HTR-8/SVneo (cell line): ENCODE results near the gene ONECUT2.
A peak's percentile ranks its signal among the peaks of the same experiment; 100 is the strongest.
"Not testable (repeated sequence)": the region's sequence is repeated elsewhere in the genome, so short reads cannot be mapped to it uniquely, and the experiment has no call there.

Source experiments
- DNase-seq: peaks from one replicate; pipeline ENCODE4 v3.0.0; 2011; ENCODE audit warnings: low spot score, mixed read lengths; ENCODE audit not compliant: insufficient read length
- FAIRE-seq: peaks from 2 replicates; lab custom pipeline; 2011; peaks lifted over from hg19 to GRCh38; lab: Jason Lieb, UNC

ONECUT2 gene

DNA sequence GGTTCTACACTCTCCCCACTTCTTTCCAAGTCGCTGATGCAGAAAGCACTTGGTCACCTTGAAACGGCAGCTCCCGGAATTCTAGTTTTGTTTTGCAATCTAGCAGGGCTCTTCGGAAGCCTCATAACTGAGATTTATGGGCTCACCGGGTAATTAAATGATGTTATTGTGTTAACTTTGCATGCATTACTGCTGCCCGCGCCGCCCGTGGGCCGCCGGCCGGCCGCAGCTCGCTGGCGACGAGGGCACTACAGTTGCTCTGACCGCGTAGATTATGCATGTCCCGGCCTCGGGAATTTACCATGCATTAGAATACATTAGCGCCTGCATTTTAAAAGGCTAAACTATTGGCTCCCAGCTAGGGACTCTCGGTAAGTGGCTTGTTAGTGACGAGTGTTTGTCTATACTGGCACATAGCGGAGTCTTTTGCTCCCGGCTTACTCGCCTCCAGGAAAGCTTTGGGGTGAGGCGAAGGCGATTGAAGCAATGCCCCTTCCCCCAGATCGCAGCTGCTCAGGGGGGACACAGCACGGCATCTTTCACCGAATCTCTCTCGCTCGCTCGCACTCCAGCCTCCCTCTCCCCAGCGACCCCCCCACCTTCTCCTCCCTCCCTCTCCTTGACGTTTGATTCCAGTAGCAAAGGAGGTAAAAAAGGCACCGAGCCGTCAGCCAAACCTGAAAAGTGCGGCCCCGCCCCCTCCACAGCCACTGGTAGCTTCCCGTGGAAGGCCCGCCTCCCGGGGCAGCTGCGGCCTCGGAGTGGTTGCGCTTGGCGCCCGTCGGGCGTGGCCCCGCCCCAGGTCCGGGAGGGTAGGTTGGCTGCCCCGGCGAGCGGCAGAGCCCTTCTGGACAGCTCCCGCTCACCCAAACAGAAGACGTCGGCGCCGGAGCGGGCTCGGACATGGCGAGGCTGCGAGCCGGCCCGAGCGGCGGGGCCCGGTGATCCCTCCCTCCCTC lies at the start of gene ONECUT2:
Gene ONECUT2, plus strand, starts transcription at position 839 of the 959 bp plus-strand sequence. CDS start 343 bp downstream, outside the sequence.
- DNase-seq (peak; percentile 86), FAIRE-seq (peak; percentile 20)

DNA sequence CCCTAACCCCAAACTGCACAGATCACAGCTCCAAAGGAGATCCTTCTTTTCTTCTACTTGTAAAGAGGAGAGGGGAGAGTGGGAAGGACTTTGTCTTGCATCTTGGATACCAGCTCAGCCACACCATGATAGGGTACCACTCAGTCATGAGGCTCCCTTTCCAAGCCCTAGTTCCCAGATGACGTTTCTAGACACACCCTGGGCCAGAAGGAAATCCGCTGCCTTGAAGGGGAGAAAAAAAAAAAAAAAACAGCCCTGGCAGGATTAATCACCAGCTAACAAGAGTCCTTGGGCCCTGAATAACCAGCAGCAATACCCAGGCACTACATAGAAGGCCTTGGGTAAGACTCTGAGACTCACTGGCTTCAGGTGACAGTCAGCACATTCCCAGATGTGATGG lies 45.9 kb upstream of the ONECUT2 start:
- FAIRE-seq (no peak), DNase-seq (no peak)

DNA sequence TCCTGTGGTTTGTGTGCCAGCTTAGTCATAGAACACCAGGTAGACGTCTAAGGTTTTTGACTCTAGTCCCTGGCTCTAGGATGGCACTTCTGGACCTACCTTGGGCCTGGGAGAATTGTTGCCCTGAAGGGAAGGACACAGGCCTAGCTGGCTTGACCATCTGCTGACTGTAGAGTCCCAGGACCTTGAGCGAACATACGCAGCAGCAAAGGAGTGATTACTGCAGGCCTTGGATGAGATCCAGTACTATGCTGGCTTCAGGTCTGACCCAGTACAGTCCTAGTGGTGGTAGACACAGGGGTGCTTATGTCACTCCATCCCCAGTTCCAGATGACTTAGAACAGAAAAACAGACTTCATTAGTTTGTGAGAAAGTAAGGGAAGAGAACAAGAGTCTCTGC lies 45.1 kb upstream of the ONECUT2 start:
- no peak for FAIRE-seq

DNA sequence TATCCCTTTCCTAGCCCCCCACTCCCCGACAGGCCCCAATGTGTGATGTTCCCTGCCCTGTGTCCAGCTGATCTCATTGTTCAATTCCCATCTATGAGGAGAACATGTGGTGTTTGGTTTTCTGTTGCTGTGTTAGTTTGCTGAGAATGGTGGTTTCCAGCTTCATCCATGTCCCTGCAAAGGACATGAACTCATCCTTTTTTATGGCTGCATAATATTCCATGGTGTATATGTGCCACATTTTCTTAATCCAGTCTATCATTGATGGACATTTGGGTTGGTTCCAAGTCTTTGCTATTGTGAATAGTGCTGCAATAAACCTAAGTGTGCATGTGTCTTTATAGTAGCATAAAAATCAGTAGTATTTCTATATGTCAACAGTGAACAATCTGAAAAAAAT lies 40.4 kb upstream of the ONECUT2 start:
- not testable (repeated sequence) for DNase-seq, FAIRE-seq

More for the DNA sequence above, 45.1 kb upstream of the ONECUT2 start:
- DNase-seq: no peak

DNA sequence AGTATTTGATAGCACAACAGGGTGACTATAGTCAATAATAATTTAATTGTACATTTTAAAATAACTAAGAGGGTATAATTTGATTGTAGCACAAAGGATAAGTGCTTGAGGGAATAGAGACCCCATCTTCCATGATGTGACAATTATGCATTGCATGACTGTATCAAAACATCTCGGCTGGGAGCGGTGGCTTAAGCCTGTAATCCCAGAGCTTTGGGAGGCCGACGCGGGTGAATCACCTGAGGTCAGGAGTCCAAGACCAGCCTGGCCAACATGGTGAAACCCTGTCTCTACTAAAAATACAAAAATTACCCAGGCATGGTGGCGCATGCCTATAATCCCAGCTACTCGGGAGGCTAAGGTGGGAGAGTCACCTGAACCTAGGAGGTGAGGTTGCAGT lies 38.3 kb upstream of the ONECUT2 start:
- FAIRE-seq: not testable (repeated sequence)

DNA sequence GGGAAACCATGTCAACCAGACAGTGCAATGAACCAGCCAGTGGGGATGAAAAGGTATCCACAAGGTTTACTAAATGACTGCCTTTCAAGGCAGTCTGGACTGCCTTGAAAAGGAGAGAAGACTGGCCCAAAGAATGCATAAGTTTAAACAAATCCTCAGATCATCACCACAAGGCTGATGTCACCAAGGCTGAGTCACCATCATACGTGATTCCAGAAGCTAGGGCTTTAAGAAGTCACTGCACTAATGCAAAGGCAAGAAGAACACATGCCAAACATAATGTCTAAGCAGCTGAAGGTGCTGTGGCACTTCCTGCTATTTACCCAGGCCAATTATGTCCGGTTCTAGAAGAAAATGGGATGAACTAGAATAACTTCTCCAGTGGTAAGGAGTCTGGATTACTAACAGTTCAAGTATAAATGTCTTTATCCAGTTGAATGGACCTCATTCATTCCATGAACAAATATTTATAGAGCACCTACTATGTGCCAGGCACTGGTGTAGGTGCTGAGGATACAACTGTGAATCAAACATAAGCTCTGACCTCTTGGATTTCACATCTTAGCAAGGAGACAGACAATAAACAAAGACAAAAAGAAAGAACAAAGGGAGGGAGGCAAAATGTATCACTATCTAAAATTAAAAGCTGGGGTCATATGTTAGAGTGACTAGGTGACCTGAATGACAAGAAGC lies 37.6 kb upstream of the ONECUT2 start:
- DNase-seq (no peak), FAIRE-seq (no peak)

More for the DNA sequence above, 38.3 kb upstream of the ONECUT2 start:
- DNase-seq: not testable (repeated sequence)

DNA sequence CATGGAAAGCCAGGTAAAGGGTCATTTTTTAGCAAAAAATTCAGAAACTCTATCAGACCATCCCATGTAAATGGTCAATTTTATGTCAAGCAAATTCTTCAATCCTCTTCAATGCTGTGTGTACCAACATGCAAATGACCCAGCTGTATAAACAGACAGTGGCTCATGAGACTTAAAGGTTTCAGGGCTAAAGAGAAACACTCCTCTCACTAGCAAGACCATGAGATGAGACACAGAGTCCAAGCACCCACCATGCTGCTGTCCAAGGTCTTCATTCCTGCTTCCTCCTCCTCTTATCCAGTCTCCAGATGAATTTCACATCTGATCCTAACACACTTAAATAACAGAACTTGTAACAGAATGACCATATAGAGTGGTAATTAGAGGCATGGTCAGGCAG lies 30.8 kb upstream of the ONECUT2 start:
- FAIRE-seq (no peak), DNase-seq (no peak)

DNA sequence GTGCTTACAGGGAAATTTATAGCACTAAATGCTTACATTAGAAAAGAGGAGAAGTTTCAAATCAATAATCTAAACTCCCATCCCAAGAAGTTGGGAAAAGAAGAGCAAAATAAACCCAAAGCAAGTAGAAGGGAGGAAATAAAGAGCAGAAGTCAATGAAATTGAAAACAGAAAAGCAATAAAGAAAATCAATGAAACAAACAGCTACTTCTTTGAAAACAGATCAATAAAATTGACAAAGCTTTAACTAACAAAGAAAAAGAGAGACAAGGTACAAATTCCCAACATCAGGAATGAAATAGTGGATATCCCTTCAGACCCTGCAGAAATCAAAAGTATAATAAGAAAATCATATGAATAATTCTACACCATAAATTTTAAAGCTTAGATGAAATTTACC lies 25.5 kb upstream of the ONECUT2 start:
- no peak for FAIRE-seq

DNA sequence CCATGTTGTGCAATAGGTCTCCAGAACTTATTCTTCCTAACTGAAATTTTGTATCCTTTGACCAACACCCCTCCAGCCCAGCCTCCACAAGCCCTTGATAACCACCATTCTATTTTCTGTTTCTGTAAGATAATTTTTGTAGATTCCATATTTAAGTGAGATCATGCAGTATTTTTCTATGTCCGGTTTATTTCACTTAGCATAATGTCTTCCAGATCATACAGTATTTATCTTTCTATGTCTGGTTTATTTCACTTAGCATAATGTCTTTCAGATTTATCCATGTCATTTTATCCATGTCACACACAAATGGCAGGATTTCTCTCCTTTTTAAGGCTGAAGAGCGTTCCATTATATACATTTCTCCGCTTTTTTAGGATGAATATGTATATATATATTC lies 24.4 kb upstream of the ONECUT2 start:
- no peak for FAIRE-seq
- no peak for DNase-seq

More for the DNA sequence above, 25.5 kb upstream of the ONECUT2 start:
- DNase-seq: no peak

DNA sequence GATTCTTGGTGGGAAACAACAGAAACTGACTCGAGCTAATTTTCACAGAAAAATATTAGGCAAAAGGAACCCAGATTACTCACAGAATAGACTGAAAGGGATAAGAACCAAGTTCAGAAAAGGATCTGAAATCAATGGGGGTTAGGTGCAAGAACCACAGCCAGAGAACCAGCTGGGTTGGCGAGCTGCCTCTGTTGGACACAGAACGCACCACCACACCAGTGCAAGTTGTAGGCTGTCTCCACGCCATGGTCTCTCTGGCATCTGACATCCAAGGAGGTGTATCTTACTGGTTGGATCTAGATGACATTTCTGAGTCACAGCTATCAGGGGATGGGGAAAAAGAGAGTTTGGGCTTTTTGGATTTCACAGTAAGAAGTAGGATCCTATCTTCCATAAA lies 18.6 kb upstream of the ONECUT2 start:
- no peak for DNase-seq
- no peak for FAIRE-seq

DNA sequence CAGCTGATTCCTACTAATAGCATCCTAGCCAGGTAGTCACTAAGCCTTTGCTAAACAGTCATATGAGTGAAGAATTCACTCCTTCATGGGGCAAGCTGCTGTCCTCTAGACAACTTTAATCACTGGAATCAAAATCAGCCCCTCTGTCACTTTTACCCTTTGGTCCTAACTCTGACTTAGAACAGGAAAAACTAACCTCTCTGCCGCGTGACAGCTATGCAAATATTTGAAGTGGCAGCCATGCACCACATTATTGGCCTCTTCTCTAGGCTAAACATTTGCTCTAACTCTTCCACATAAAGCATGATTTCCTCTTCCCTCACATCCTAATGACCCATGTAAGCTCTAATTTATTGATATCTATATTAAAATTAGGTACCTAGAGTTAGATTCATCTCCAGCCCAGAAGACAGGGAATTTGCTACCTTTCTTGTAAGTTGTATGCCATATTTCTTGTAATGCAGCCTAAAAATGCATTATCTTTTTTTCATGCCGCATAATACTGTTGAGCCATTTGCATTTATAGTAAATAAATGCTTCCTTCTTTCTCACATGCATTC lies 12.8 kb upstream of the ONECUT2 start:
- FAIRE-seq (no peak), DNase-seq (no peak)

DNA sequence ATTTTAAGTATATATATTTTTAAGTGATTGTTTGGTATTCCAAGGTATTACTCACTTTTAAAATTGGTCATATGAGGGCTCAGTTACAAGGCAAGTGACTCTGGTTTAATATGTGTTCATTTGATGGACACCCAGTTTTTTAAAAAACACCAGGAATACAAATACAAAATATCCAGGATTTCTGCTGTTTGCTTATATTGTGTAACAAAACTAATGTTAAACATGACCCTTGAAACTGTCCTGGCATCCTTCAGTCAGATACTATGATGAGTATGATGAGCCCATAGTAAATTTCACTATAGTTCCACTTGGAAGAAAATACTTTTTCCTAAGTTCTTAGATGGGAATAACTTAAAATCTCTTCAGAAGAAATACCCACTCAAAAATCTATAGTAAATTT lies 11.4 kb upstream of the ONECUT2 start:
- FAIRE-seq (no peak), DNase-seq (no peak)

DNA sequence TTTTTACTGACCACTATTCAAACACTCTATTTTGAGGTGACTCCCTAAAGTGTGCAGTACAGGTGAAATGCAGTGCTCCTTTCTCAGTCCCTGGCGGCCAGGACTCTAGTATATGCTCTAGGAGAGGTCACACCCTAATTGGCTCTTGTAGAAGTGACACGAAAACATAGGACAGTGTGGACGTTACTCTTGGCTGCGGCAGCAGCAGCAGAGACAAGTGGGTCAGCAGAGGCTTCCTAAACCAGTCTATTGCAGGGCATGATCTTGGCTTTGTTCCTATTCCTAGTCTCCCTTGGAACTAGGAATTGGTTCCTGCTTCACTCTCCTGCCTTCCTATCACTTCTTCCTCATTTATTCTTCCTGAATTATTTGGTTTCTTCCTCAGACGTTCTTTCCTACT lies 10.1 kb upstream of the ONECUT2 start:
- DNase-seq (no peak), FAIRE-seq (no peak)

DNA sequence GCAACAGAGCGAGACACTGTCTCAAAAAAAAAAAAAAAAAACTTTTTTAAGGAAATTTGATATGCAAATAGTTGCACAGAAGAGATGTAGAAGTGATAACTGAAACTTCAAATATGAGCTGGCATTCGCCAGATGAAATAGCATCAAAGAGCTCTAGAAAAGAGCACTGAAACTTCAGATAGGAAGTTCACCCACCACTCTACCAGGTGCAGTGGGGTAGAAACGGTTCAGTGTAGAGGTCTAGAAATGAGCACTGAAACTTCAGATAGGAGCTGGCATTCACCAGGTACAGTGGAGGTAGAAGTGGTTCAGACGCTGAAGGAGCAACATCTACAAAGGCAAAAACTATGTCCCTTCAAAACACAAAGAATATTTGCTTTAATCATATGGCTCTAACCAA lies 9.0 kb upstream of the ONECUT2 start:
- DNase-seq: no peak
- no peak for FAIRE-seq

DNA sequence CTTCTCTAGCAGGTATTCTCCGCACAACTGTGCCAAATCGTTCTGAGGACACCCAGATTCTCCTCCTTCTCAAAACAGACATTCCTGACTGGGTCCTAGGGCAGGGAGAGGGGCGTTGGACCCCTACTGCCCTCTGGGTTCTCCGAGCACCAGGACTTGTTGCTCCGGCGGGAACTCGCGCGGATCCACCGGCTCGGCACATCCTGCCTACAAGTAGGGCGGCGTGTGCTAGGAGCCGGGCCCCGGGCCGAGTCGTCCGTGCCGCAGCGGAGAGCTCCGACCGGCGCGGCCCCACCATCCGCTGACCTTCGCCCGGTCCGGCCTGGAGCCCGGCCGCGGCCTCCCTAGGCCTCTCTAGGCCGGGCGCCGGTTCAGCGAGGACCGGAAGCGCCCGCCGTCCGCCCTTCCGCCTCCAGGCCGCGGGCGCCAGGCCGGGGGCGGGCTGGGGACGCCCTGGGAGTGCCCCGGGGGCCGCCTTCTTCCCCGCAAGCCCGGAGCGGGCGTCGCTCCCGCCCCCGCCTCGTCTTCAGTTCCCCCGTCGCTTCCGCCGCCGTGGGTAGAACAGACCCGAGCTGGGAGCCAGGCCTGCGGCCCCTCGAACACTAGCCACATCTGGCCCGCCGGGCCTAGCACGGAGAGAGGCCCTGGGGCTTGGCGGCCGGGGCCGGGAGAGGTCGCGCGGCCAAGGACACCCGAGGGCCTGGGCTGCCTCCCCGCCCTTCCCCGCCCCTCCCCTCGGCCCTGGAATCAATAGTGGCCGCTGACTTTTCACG lies 7.6 kb upstream of the ONECUT2 start:
- DNase-seq: no peak
- FAIRE-seq: no peak

DNA sequence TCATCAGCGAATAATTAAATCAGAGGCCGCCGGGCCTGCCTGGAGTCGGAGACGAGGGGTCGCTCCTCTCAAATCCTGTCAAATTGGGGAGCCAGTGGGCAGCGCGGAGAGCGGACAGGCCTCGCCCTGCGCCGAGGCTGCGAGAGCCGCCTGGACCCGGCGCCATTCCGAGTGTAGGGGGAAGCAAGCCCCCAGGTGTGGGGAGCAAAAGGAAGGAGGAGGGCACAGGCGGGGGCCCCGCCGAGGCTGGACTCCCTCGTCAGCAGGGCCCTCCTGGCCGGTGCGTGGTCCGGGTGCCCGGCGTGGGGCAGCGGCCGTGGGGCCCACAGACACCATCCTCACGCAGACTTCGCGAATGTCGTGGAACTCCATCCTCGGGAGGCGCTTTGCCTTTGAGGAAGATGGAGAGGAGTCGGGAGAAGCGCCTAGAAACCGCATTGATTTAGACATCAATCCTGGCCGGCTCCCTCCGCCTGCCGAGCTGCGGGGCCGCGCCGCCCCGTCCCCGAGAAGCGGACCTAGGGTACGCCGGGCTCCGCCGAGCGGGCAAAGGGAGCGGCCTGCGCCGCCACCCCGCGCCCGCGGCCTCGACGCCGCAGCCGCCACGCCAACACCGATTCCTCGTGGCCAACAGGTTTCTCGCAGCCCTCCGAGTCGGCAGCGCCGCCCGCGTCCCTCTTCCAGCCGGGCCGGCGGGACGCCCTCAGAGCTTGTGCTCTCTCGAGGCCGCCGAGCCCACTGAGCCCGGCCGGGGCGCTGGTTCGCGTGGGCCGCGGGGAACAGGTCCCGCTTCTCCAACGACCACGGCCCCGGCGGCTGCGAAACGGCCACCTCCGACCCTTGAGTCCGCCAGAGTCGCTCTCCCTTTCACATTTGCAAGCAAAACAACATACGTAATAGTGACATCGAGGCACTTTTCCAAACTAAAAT lies 6.7 kb upstream of the ONECUT2 start:
- no peak for FAIRE-seq
- no peak for DNase-seq

DNA sequence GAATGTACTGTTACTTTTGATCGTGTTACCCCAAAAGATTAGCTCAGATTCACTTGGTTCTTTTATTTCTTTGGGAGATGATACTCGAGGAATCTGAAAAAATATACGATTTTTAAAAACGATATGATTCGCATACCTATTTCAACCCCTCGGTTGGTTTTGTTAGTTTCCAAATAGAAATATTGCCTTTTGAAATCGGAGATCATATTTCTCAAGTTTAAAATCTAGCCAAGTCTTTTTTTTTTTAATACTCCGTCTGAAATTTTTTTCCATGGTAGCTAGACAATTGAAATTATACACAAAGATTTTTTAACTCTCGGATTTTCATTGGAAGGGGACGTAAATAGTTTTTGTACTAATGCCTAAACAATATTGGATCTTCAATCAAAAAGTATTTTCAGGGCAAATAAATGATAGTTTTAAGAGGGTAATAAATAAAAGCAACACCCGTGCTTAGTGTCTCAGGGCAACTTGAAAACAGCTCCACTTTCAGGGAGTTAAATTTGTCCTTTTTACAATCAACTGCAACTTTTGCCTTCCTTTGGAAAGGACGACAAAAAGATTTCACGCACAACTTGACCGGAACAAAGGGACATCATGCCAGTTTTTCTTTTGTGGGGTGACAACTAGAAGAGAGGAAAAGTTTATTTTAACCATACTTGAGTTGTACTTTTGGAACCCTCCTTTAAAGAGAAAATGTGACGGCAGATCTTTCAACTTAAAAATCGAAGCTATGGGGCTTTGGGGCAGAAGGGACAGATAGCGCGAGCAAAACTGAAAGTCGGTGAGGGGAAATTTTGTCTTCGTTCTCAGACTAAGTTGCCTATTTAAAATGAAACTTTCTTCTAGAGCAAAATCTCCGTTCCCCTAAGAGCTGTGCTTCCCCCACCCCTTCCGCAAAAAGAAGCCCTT lies 5.8 kb upstream of the ONECUT2 start:
- DNase-seq (no peak), FAIRE-seq (no peak)
